Fibroblast of lung (primary cell): Measurements from ENCODE around the gene TAL2. TPM values are rescaled to one million over a fixed set of nuclear protein-coding genes. Genes with fewer than 3 reads are reported as not detected.

ENCODE experiments used
- DNase-seq, 2 donors: peaks; one replicate each; pipeline versions ENCODE4 v3.0.0 to v3.0.0-alpha.2; 2010; ENCODE audit warnings: low read depth in 2 of 2
- H2AFZ ChIP-seq: 2 replicates; pipeline ENCODE4 v1.5.1; 2012; ENCODE audit warnings: low read length, control low read depth, inconsistent platforms
- H3K27ac ChIP-seq: 2 replicates; pipeline ENCODE4 v1.5.1; 2011; ENCODE audit warnings: low read length, control low read depth; ENCODE audit not compliant: insufficient read depth
- H3K27me3 ChIP-seq: 2 replicates; pipeline ENCODE4 v1.5.1; 2011; ENCODE audit warnings: mild to moderate bottlenecking, low read length; ENCODE audit not compliant: control insufficient read depth, insufficient read depth
- H3K36me3 ChIP-seq: 2 replicates; pipeline ENCODE4 v1.5.1; 2011; ENCODE audit warnings: low read length; ENCODE audit not compliant: control insufficient read depth, insufficient read depth
- H3K4me1 ChIP-seq: 2 replicates; pipeline ENCODE4 v1.5.1; 2011; ENCODE audit warnings: low read length; ENCODE audit not compliant: control insufficient read depth, insufficient read depth; ENCODE audit errors: extremely low read depth
- H3K4me2 ChIP-seq: 2 replicates; pipeline ENCODE4 v1.5.1; 2011; ENCODE audit warnings: low read length, control low read depth; ENCODE audit not compliant: insufficient read depth; ENCODE audit errors: extremely low read depth
- H3K4me3 ChIP-seq, 4 experiments: fragments of 200-600 bp in 1 of 4; sonication (generic) in 1 of 4; replicated peaks in 1 of 4; 2 replicates each; pipeline ENCODE4 v1.5.1; 2011 to 2016; ENCODE audit warnings: low read length in 4 of 4, low read depth in 3 of 4, mild to moderate bottlenecking in 3 of 4, control low read depth in 2 of 4, inconsistent platforms in 1 of 4, mixed read lengths in 1 of 4; ENCODE audit not compliant: insufficient read depth in 1 of 4; ENCODE audit errors: control extremely low read depth in 1 of 4
- H3K79me2 ChIP-seq: 2 replicates; pipeline ENCODE4 v1.5.1; 2012; ENCODE audit warnings: mild to moderate bottlenecking, low read length, inconsistent platforms; ENCODE audit not compliant: control insufficient read depth, insufficient read depth
- H3K9ac ChIP-seq: 2 replicates; pipeline ENCODE4 v1.5.1; 2011; ENCODE audit warnings: mild to moderate bottlenecking, low read length, control low read depth; ENCODE audit not compliant: insufficient read depth
- H3K9me3 ChIP-seq: 2 replicates; pipeline ENCODE4 v1.5.1; 2012; ENCODE audit warnings: low read depth, low read length; ENCODE audit not compliant: control insufficient read depth, insufficient read depth
- H4K20me1 ChIP-seq: 2 replicates; pipeline ENCODE4 v1.5.1; 2011; ENCODE audit warnings: low read length; ENCODE audit not compliant: control insufficient read depth, insufficient read depth; ENCODE audit errors: extremely low read depth
- CTCF ChIP-seq, 2 donors: IDR thresholded peaks in 1 of 2; conservative IDR thresholded peaks in 1 of 2; 1 replicate in 1 of 2; 2 replicates in 1 of 2; pipeline ENCODE4 v1.5.1; 2011 to 2012; ENCODE audit warnings: low read length in 2 of 2, control low read depth in 1 of 2, inconsistent platforms in 1 of 2, low read depth in 1 of 2, mild to moderate bottlenecking in 1 of 2
- EZH2 ChIP-seq: IDR thresholded peaks from 2 replicates; pipeline ENCODE4 v1.5.1; 2012; ENCODE audit warnings: low read length, control low read depth, mild to moderate bottlenecking; ENCODE audit errors: missing control alignments
- polyA plus RNA-seq, 2 donors: library from polyadenylated mRNA; depleted of rRNA in 1 of 2; stranded (reverse) in 1 of 2; unstranded in 1 of 2; fragments of >200 nt; gene quantifications; 2 replicates each; pipeline ENCODE4 v1.2.1, GENCODE V29; 2011 to 2012; ENCODE audit warnings: missing spikeins in 1 of 2
- total RNA-seq: library from RNA; depleted of rRNA; stranded (reverse); fragments of >200 nt; gene quantifications from 2 replicates; pipeline ENCODE4 v1.2.1, GENCODE V29; 2014

The TAL2 gene
- total and polyA plus RNA-seq, 2 donors (not counting 1 experiment from before 2014, with no cell fraction given): 0.17 TPM; not detected in 1

DNA sequence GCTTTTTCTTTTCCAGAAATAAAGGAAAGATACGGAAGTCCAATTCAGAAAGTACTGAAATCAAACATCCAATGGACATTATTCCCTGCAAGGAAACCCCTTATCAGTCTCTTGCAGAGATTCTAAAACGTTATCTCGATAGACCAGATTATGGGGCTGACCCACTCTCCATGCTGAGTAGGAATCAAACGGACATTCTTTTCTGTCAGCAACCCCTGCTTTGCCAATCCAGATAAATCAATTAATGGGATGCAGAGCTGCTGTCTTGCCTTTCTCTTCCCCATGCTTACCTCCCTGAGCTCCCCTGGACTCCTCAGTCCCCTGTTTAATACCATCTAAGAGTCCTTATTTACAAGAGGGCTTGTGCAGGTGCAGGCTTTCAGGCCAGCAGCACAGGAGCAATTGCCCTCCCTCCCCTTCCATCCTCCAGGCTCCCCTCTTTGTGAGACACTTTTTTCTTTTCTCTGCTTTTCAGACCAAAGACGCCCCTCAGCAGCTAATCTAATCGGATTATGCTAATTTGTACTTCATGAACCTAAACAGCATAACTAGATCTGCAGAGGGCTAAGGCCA is 14.2 kb downstream of the TAL2 start:
- no peaks in the 10 kb centered on the region for H3K36me3 ChIP-seq
- H2AFZ ChIP-seq: no peak overlapping the region
- H3K4me1 ChIP-seq: no peaks in the 10 kb centered on the region
- no peak overlapping the region for H3K9ac ChIP-seq
- H3K27me3 ChIP-seq: no peaks in the 10 kb centered on the region
- H3K4me3 ChIP-seq: no peak overlapping the region
- DNase-seq: no peak
- H3K9me3 ChIP-seq: no peaks in the 10 kb centered on the region
- TF ChIP-seq EZH2 (no peak), CTCF (conservative IDR thresholded peaks at IDR 0.05 in 1 of 2, IDR thresholded peaks at IDR 0.05 in 1 of 2; ENCODE audit: low read depth in 1 of 2, low read length in 2 of 2) (no peak)
- H4K20me1 ChIP-seq: no peaks in the 10 kb centered on the region
- H3K27ac ChIP-seq: no peak overlapping the region
- no peak overlapping the region for H3K4me2 ChIP-seq
- H3K79me2 ChIP-seq: no peaks in the 10 kb centered on the region

- Histone ChIP-seq H3K27ac (no peak overlapping the region), H3K27me3 (no peaks in the 10 kb centered on the region), H3K36me3 (no peaks in the 10 kb centered on the region), H3K4me3 (no peak overlapping the region), H3K9ac (no peak overlapping the region), H2AFZ (no peak overlapping the region), H3K9me3 (no peaks in the 10 kb centered on the region), H3K4me2 (no peak overlapping the region), H3K4me1 (no peaks in the 10 kb centered on the region), H3K79me2 (no peaks in the 10 kb centered on the region), H4K20me1 (no peaks in the 10 kb centered on the region)
- DNase-seq: no peak
- TF ChIP-seq CTCF (conservative IDR thresholded peaks at IDR 0.05 in 1 of 2, IDR thresholded peaks at IDR 0.05 in 1 of 2; ENCODE audit: low read depth in 1 of 2, low read length in 2 of 2) (no peak), EZH2 (no peak)
These were observed 15.9 kb downstream of the TAL2 start for GRCh38 chr9:105678163-105678562.

- no peak overlapping the region for H2AFZ ChIP-seq
- H3K4me1 ChIP-seq: no peaks in the 10 kb centered on the region
- no peaks in the 10 kb centered on the region for H4K20me1 ChIP-seq
- H3K36me3 ChIP-seq: no peaks in the 10 kb centered on the region
- H3K4me3 ChIP-seq: no peak overlapping the region
- no peaks in the 10 kb centered on the region for H3K79me2 ChIP-seq
- no peak overlapping the region for H3K9ac ChIP-seq
- TF ChIP-seq CTCF (conservative IDR thresholded peaks at IDR 0.05 in 1 of 2, IDR thresholded peaks at IDR 0.05 in 1 of 2; ENCODE audit: low read depth in 1 of 2, low read length in 2 of 2) (no peak), EZH2 (no peak)
- H3K4me2 ChIP-seq: no peak overlapping the region
- H3K27ac ChIP-seq: no peak overlapping the region
- H3K27me3 ChIP-seq: no peaks in the 10 kb centered on the region
- no peaks in the 10 kb centered on the region for H3K9me3 ChIP-seq
- no peak for DNase-seq
These were observed 16.5 kb downstream of the TAL2 start for GRCh38 chr9:105678781-105679180.
